Measurements from ENCODE around the gene SPTLC1.

- TF ChIP-seq CTCF (IDR thresholded peaks at IDR 0.05; ENCODE audit: low read length) = no peak
- TF ChIP-seq EZH2 (IDR thresholded peaks at IDR 0.05; ENCODE audit: borderline replicate concordance, low read length) = no peak
These were observed 36.6 kb upstream of the SPTLC1 start for GRCh38 chr9:92151691-92152393.
